Measurements from ENCODE around the gene KRT40. TPM values are rescaled to one million over a fixed set of nuclear protein-coding genes. Genes with fewer than 3 reads are reported as not detected.

The KRT40 gene
- total RNA-seq, 1 experiment from 2014 or later: not detected

Other genes starting within 250 kb of the KRT40 start
- gene KRT25, start 229.0 kb downstream of the KRT40 start, total RNA-seq (2021; ENCODE audit: unreplicated experiment): not detected
- not detected for gene KRT26, start 212.1 kb downstream of the KRT40 start, total RNA-seq (2021; ENCODE audit: unreplicated experiment)
- gene KRT27, start 201.8 kb downstream of the KRT40 start, total RNA-seq (2021; ENCODE audit: unreplicated experiment): not detected
- gene KRT28, start 184.4 kb downstream of the KRT40 start, total RNA-seq (2021; ENCODE audit: unreplicated experiment): not detected
- gene KRT10, start 161.7 kb downstream of the KRT40 start, total RNA-seq (2021; ENCODE audit: unreplicated experiment): 70.8 TPM
- not detected for gene KRT12, start 117.1 kb downstream of the KRT40 start, total RNA-seq (2021; ENCODE audit: unreplicated experiment)
- 0.13 TPM for gene KRT20, start 99.1 kb downstream of the KRT40 start, total RNA-seq (2021; ENCODE audit: unreplicated experiment)
- not detected for gene KRT23, start 46.7 kb downstream of the KRT40 start, total RNA-seq (2021; ENCODE audit: unreplicated experiment)
- gene KRT39, start 17.4 kb downstream of the KRT40 start, total RNA-seq (2021; ENCODE audit: unreplicated experiment): not detected
- gene KRTAP3-3, start 9.8 kb upstream of the KRT40 start, total RNA-seq (2021; ENCODE audit: unreplicated experiment): not detected
- not detected for gene KRTAP3-2, start 15.6 kb upstream of the KRT40 start, total RNA-seq (2021; ENCODE audit: unreplicated experiment)
- gene KRTAP3-1, start 24.8 kb upstream of the KRT40 start, total RNA-seq (2021; ENCODE audit: unreplicated experiment): not detected
- not detected for gene KRTAP1-5, start 42.9 kb upstream of the KRT40 start, total RNA-seq (2021; ENCODE audit: unreplicated experiment)
- gene KRTAP1-4, start 45.9 kb upstream of the KRT40 start, total RNA-seq (2021; ENCODE audit: unreplicated experiment): not detected
- gene KRTAP1-3, start 50.5 kb upstream of the KRT40 start, total RNA-seq (2021; ENCODE audit: unreplicated experiment): not detected
- gene KRTAP1-1, start 57.1 kb upstream of the KRT40 start, total RNA-seq (2021; ENCODE audit: unreplicated experiment): not detected
- gene KRTAP2-1, start 63.0 kb upstream of the KRT40 start, total RNA-seq (2021; ENCODE audit: unreplicated experiment): not detected
- not detected for gene KRTAP2-2, start 70.9 kb upstream of the KRT40 start, total RNA-seq (2021; ENCODE audit: unreplicated experiment)
- not detected for gene KRTAP2-3, start 75.8 kb upstream of the KRT40 start, total RNA-seq (2021; ENCODE audit: unreplicated experiment)
- not detected for gene KRTAP2-4, start 81.6 kb upstream of the KRT40 start, total RNA-seq (2021; ENCODE audit: unreplicated experiment)
- not detected for gene KRTAP4-7, start 99.8 kb upstream of the KRT40 start, total RNA-seq (2021; ENCODE audit: unreplicated experiment)
- gene KRTAP4-8, start 113.8 kb upstream of the KRT40 start, total RNA-seq (2021; ENCODE audit: unreplicated experiment): not detected
- gene KRTAP4-16, start 117.9 kb upstream of the KRT40 start, total RNA-seq (2021; ENCODE audit: unreplicated experiment): not detected
- gene KRTAP4-9, start 121.1 kb upstream of the KRT40 start, total RNA-seq (2021; ENCODE audit: unreplicated experiment): not detected
- not detected for gene KRTAP4-11, start 134.0 kb upstream of the KRT40 start, total RNA-seq (2021; ENCODE audit: unreplicated experiment)
- not detected for gene KRTAP4-12, start 139.9 kb upstream of the KRT40 start, total RNA-seq (2021; ENCODE audit: unreplicated experiment)
- gene KRTAP4-6, start 156.2 kb upstream of the KRT40 start, total RNA-seq (2021; ENCODE audit: unreplicated experiment): not detected
- not detected for gene KRTAP4-5, start 165.5 kb upstream of the KRT40 start, total RNA-seq (2021; ENCODE audit: unreplicated experiment)
- gene KRTAP4-4, start 176.4 kb upstream of the KRT40 start, total RNA-seq (2021; ENCODE audit: unreplicated experiment): not detected
- not detected for gene KRTAP4-3, start 183.9 kb upstream of the KRT40 start, total RNA-seq (2021; ENCODE audit: unreplicated experiment)
- gene KRTAP4-2, start 193.9 kb upstream of the KRT40 start, total RNA-seq (2021; ENCODE audit: unreplicated experiment): not detected
- gene KRTAP4-1, start 200.6 kb upstream of the KRT40 start, total RNA-seq (2021; ENCODE audit: unreplicated experiment): not detected
- gene KRTAP9-1, start 205.6 kb upstream of the KRT40 start, total RNA-seq (2021; ENCODE audit: unreplicated experiment): not detected
- gene KRTAP9-2, start 242.3 kb upstream of the KRT40 start, total RNA-seq (2021; ENCODE audit: unreplicated experiment): not detected
- not detected for gene KRTAP9-3, start 248.1 kb upstream of the KRT40 start, total RNA-seq (2021; ENCODE audit: unreplicated experiment)